Caco-2 (cell line): ENCODE data around the gene PARVG. TPM values are rescaled to one million over a fixed set of nuclear protein-coding genes. Genes with fewer than 3 reads are reported as not detected.

Source experiments
- BruUV-seq: library from RNA; stranded (reverse); fragments of 400-500 nt; replicated peaks from 2 replicates; lab custom pipeline; 2021; lab: Mats Ljungman, UMichigan
- CTCF ChIA-PET: fragments of 300-600 bp; sonication (Branson Sonifier 250); formaldehyde crosslinking; loops from one replicate; lab custom pipeline; 2022; ENCODE audit warnings: antibody characterized with exemption; lab: Charles Lee
- POLR2A ChIA-PET: fragments of 300-600 bp; sonication (Branson Sonifier 250); formaldehyde crosslinking; loops from one replicate; lab custom pipeline; 2022; ENCODE audit warnings: antibody characterized with exemption; lab: Charles Lee
- DNase-seq, 2 experiments: peaks; one replicate each; pipeline versions ENCODE4 v3.0.0 to v3.0.0-alpha.2; 2020 to 2022
- H3K27me3 ChIP-seq: replicated peaks from 2 replicates; pipeline ENCODE4 v1.6.0; 2011; ENCODE audit warnings: low read length; ENCODE audit not compliant: control insufficient read depth, insufficient read depth
- H3K36me3 ChIP-seq: 2 replicates; pipeline ENCODE4 v1.5.1; 2011; ENCODE audit warnings: low read length; ENCODE audit not compliant: control insufficient read depth, insufficient read depth
- H3K4me1 ChIP-seq: fragments of 250-450 bp; sonication (Bioruptor Pico); 2 replicates; pipeline ENCODE4 v1.5.1; 2020; ENCODE audit warnings: mild to moderate bottlenecking
- H3K4me3 ChIP-seq: 2 replicates; pipeline ENCODE4 v1.5.1; 2011; ENCODE audit warnings: low read depth, mild to moderate bottlenecking, control low read depth, low read length
- H3K9me3 ChIP-seq: fragments of 250-450 bp; sonication (Bioruptor Pico); 2 replicates; pipeline ENCODE4 v1.5.1; 2020; ENCODE audit warnings: mild to moderate bottlenecking, moderate library complexity
- H3K27ac Mint-ChIP-seq: one replicate; pipeline ENCODE4 v1.8.0; 2022; ENCODE audit warnings: mixed read lengths; ENCODE audit not compliant: unreplicated experiment
- H3K27me3 Mint-ChIP-seq: one replicate; pipeline ENCODE4 v1.8.0; 2022; ENCODE audit warnings: mixed read lengths; ENCODE audit not compliant: insufficient read depth, unreplicated experiment
- H3K36me3 Mint-ChIP-seq: one replicate; pipeline ENCODE4 v1.8.0; 2022; ENCODE audit warnings: mild to moderate bottlenecking, mixed read lengths; ENCODE audit not compliant: insufficient read depth, unreplicated experiment
- H3K4me1 Mint-ChIP-seq: one replicate; pipeline ENCODE4 v1.8.0; 2022; ENCODE audit warnings: low read depth, mixed read lengths; ENCODE audit not compliant: unreplicated experiment
- H3K4me3 Mint-ChIP-seq: one replicate; pipeline ENCODE4 v1.8.0; 2022; ENCODE audit warnings: mild to moderate bottlenecking, moderate library complexity, mixed read lengths; ENCODE audit not compliant: unreplicated experiment
- H3K9me3 Mint-ChIP-seq: one replicate; pipeline ENCODE4 v1.8.0; 2022; ENCODE audit warnings: mixed read lengths; ENCODE audit not compliant: unreplicated experiment
- CTCF ChIP-seq, 2 experiments: fragments of 200-600 bp in 1 of 2; IDR thresholded peaks; 1 replicate in 1 of 2; 2 replicates in 1 of 2; pipeline versions ENCODE4 v1.5.1 to v1.8.0; 2011 to 2022; ENCODE audit warnings: antibody characterized with exemption in 1 of 2, control low read depth in 1 of 2, inconsistent platforms in 1 of 2, low read depth in 1 of 2, low read length in 1 of 2, mild to moderate bottlenecking in 1 of 2, moderate library complexity in 1 of 2; ENCODE audit not compliant: insufficient read depth in 1 of 2, severe bottlenecking in 1 of 2, unreplicated experiment in 1 of 2
- intact Hi-C: fragments of 100-400 bp; cut with micrococcal nuclease; formaldehyde crosslinking; loops from one replicate; pipeline ENCODE4 v1.10.0; 2022; ENCODE audit not compliant: unreplicated experiment
- total RNA-seq: library from RNA; stranded (reverse); gene quantifications from 2 replicates; pipeline ENCODE4 v1.2.3, GENCODE V29; 2022

PARVG gene
- total RNA-seq, 1 experiment from 2014 or later = not detected

- ChIA-PET CTCF (no interaction called here), POLR2A (no interaction called here)
- Mint-ChIP-seq H3K9me3 (no peaks in the 10 kb centered on the region), H3K36me3 (no peaks in the 10 kb centered on the region), H3K4me3 (no peak overlapping the region), H3K27ac (no peak overlapping the region), H3K27me3 (peaks cover 16% of the 10 kb centered on the region), H3K4me1 (no peaks in the 10 kb centered on the region)
- no TSS peak for BruUV-seq
- Histone ChIP-seq H3K4me3 (no peak overlapping the region), H3K4me1 (no peaks in the 10 kb centered on the region), H3K36me3 (no peaks in the 10 kb centered on the region), H3K27me3 (no peaks in the 10 kb centered on the region; the same call in 1 of the 2 replicates), H3K9me3 (no peaks in the 10 kb centered on the region)
- TF ChIP-seq CTCF (IDR thresholded peaks at IDR 0.05; ENCODE audit: insufficient read depth in 1 of 2, low read depth in 1 of 2, low read length in 1 of 2, severe bottlenecking in 1 of 2, unreplicated experiment in 1 of 2) = no peak
- intact Hi-C loops = no loop called here
- peak in 1 of 2 experiments; percentile 12 for DNase-seq
These were observed 20.3 kb downstream of the PARVG start for GRCh38 chr22:44200855-44201550.

DNA sequence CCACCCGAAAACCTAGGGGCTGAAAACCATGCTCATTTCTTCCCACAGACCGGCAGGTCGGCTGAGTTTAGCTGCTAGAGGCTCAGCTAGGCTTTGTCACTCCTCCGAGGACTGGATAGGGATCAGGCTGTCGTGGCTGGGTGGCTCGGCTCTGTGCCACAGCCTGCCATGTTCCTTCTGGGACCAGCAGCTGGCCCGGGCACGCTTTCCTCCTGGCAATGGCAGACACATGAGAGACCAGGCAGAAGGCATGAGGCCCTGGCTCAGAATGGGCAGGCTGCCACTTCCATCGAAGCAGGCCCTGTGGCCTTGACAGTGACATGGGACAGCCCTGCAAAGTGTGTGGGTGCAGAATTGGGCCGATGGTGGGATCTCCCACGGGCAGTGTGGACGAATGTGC, 20.9 kb downstream of the PARVG start:
- H3K27me3 ChIP-seq = no peaks in the 10 kb centered on the region; the same call in 1 of the 2 replicates
- H3K4me3 Mint-ChIP-seq = no peak overlapping the region
- H3K27me3 Mint-ChIP-seq = peaks cover 16% of the 10 kb centered on the region

DNA sequence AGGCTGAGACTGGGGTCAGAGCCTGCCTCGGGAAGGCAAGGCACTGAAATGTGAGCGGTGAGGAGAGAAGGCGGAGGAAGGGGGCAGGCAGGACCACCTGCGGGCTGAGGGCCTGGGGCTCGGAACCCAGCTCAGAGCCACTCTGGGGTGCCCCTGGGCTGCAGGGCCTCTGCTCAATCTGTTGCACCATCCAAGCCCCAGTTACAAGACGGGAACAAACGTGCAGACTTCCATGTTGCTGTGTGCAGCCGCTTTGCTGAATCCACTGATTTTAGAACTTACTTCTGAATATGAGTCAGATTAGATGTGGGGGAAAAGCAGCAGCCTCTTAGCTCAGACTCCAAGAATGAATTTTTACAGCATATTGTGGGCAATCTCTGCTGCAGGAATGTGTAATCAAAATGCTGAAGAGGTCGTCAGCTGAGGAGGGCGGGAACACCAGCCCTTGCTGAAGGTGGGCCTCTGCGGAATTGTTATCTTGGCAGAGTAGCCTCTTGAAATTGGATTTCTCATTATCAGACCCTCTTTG, 21.6 kb downstream of the PARVG start:
- intact Hi-C loops = no loop called here
- no peaks in the 10 kb centered on the region for H3K9me3 ChIP-seq
- no peak overlapping the region for H3K27ac Mint-ChIP-seq
- no peak overlapping the region for H3K4me3 ChIP-seq
- H3K36me3 Mint-ChIP-seq = no peaks in the 10 kb centered on the region
- no peak for TF ChIP-seq CTCF (IDR thresholded peaks at IDR 0.05; ENCODE audit: insufficient read depth in 1 of 2, low read depth in 1 of 2, low read length in 1 of 2, severe bottlenecking in 1 of 2, unreplicated experiment in 1 of 2)
- no peaks in the 10 kb centered on the region; the same call in 1 of the 2 replicates for H3K27me3 ChIP-seq
- ChIA-PET POLR2A (no interaction called here), CTCF (no interaction called here)
- no peaks in the 10 kb centered on the region for H3K4me1 Mint-ChIP-seq
- no peak overlapping the region for H3K4me3 Mint-ChIP-seq
- no peaks in the 10 kb centered on the region for H3K9me3 Mint-ChIP-seq
- H3K27me3 Mint-ChIP-seq = peaks cover 16% of the 10 kb centered on the region
- no peaks in the 10 kb centered on the region for H3K36me3 ChIP-seq
- no peaks in the 10 kb centered on the region for H3K4me1 ChIP-seq
- no peak for DNase-seq
- BruUV-seq = no TSS peak

More for the DNA sequence above, 20.9 kb downstream of the PARVG start:
- TF ChIP-seq CTCF (IDR thresholded peaks at IDR 0.05; ENCODE audit: insufficient read depth in 1 of 2, low read depth in 1 of 2, low read length in 1 of 2, severe bottlenecking in 1 of 2, unreplicated experiment in 1 of 2) = no peak
- no peak for DNase-seq
- CTCF ChIA-PET = no interaction called here
- Histone ChIP-seq H3K9me3 (no peaks in the 10 kb centered on the region), H3K36me3 (no peaks in the 10 kb centered on the region), H3K4me1 (no peaks in the 10 kb centered on the region), H3K4me3 (no peak overlapping the region)
- Mint-ChIP-seq H3K4me1 (no peaks in the 10 kb centered on the region), H3K36me3 (no peaks in the 10 kb centered on the region), H3K27ac (no peak overlapping the region), H3K9me3 (no peaks in the 10 kb centered on the region)
- POLR2A ChIA-PET = no interaction called here
- no TSS peak for BruUV-seq
- intact Hi-C loops = no loop called here
